ENCODE measurements around the gene CSF3R. TPM values are rescaled to one million over a fixed set of nuclear protein-coding genes. Genes with fewer than 3 reads are reported as not detected.
"Not testable (repeated sequence)": the region's sequence is repeated elsewhere in the genome, so short reads cannot be mapped to it uniquely, and the experiment has no call there.

CSF3R gene
- polyA plus RNA-seq, 10 donors = 1.9 to 4.1 (median 2.7) TPM

GRCh38 chr1:36513676-36514473, 31.2 kb upstream of the CSF3R start:
- no peak for DNase-seq

GRCh38 chr1:36512842-36513241, 30.1 kb upstream of the CSF3R start:
- no peak for DNase-seq

- no peak for DNase-seq
These were observed 29.4 kb upstream of the CSF3R start for GRCh38 chr1:36511804-36512798.

- not testable (repeated sequence) for DNase-seq
These were observed 28.5 kb upstream of the CSF3R start for GRCh38 chr1:36511220-36511619.

- DNase-seq = no peak
These were observed 27.7 kb upstream of the CSF3R start for GRCh38 chr1:36510418-36510817.

GRCh38 chr1:36508257-36508656, 25.5 kb upstream of the CSF3R start:
- DNase-seq = no peak

- DNase-seq = no peak
These were observed 23.7 kb upstream of the CSF3R start for GRCh38 chr1:36506276-36506920.

GRCh38 chr1:36503733-36504132, 21.0 kb upstream of the CSF3R start:
- no peak for DNase-seq

GRCh38 chr1:36503159-36503558, 20.4 kb upstream of the CSF3R start:
- no peak for DNase-seq

- DNase-seq = no peak
These were observed 19.9 kb upstream of the CSF3R start for GRCh38 chr1:36502616-36503015.

- DNase-seq = not testable (repeated sequence)
These were observed 19.2 kb upstream of the CSF3R start for GRCh38 chr1:36501911-36502310.

- DNase-seq = no peak
These were observed 14.5 kb upstream of the CSF3R start for GRCh38 chr1:36497207-36497606.

GRCh38 chr1:36494971-36495370, 12.3 kb upstream of the CSF3R start:
- DNase-seq = no peak

GRCh38 chr1:36493524-36493923, 10.8 kb upstream of the CSF3R start:
- no peak for DNase-seq

- DNase-seq = no peak
These were observed 9.8 kb upstream of the CSF3R start for GRCh38 chr1:36492491-36492890.

GRCh38 chr1:36489258-36490051, 6.7 kb upstream of the CSF3R start:
- not testable (repeated sequence) for DNase-seq

- no peak for DNase-seq
These were observed 5.2 kb upstream of the CSF3R start for GRCh38 chr1:36487906-36488305.

GRCh38 chr1:36487336-36487725, 4.6 kb upstream of the CSF3R start:
- DNase-seq = not testable (repeated sequence)

- peak in 1 of 3 donors; percentile 27 for DNase-seq
These were observed 4.0 kb upstream of the CSF3R start for GRCh38 chr1:36486439-36487335.

GRCh38 chr1:36486093-36486438, 3.4 kb upstream of the CSF3R start:
- DNase-seq = no peak

All from muscle of back (tissue), 11 donors.